ENCODE data around the gene GGCX. TPM values are rescaled to one million over a fixed set of nuclear protein-coding genes. Genes with fewer than 3 reads are reported as not detected.

The GGCX gene
- total and polyA plus RNA-seq, 2 of the 13 experiments (the other 11 are each of a cell fraction or from before 2014, with no cell fraction given): 72.5 to 103 TPM

GRCh38 chr2:85539361-85540132 lies 21.7 kb downstream of the GGCX start (continued):
- TF ChIP-seq, protein P1, sequence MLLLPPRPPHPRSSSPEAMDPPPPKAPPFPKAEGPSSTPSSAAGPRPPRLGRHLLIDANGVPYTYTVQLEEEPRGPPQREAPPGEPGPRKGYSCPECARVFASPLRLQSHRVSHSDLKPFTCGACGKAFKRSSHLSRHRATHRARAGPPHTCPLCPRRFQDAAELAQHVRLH (CRISPR knock-in tag; IDR thresholded peaks at IDR 0.05; ENCODE audit: borderline replicate concordance, low read depth): no peak; the same call in 1 of the 2 replicates
- TF ChIP-seq, protein P2, sequence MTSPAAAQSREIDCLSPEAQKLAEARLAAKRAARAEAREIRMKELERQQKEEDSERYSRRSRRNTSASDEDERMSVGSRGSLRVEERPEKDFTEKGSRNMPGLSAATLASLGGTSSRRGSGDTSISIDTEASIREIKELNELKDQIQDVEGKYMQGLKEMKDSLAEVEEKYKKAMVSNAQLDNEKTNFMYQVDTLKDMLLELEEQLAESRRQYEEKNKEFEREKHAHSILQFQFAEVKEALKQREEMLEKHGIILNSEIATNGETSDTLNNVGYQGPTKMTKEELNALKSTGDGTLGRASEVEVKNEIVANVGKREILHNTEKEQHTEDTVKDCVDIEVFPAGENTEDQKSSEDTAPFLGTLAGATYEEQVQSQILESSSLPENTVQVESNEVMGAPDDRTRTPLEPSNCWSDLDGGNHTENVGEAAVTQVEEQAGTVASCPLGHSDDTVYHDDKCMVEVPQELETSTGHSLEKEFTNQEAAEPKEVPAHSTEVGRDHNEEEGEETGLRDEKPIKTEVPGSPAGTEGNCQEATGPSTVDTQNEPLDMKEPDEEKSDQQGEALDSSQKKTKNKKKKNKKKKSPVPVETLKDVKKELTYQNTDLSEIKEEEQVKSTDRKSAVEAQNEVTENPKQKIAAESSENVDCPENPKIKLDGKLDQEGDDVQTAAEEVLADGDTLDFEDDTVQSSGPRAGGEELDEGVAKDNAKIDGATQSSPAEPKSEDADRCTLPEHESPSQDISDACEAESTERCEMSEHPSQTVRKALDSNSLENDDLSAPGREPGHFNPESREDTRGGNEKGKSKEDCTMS (CRISPR knock-in tag; conservative IDR thresholded peaks at IDR 0.05): no peak
- TF ChIP-seq ZNF674 (CRISPR knock-in tag; IDR thresholded peaks at IDR 0.05; ENCODE audit: low read depth) (no peak; the same call in 1 of the 2 replicates), BORCS8-MEF2B (CRISPR knock-in tag; IDR thresholded peaks at IDR 0.05) (no peak; the same call in 1 of the 2 replicates), ZNF670 (CRISPR knock-in tag; IDR thresholded peaks at IDR 0.05; ENCODE audit: borderline replicate concordance) (peak; percentile 73; the same call in 1 of the 2 replicates), KDM1A (CRISPR knock-in tag; IDR thresholded peaks at IDR 0.05) (no peak; the same call in 1 of the 2 replicates), MYC (CRISPR knock-in tag; IDR thresholded peaks at IDR 0.05; ENCODE audit: borderline replicate concordance) (peak; percentile 99), ZNF550 (CRISPR knock-in tag; IDR thresholded peaks at IDR 0.05; ENCODE audit: borderline replicate concordance) (no peak; the same call in 1 of the 2 replicates), ZNF883 (CRISPR knock-in tag; IDR thresholded peaks at IDR 0.05; ENCODE audit: not compliant biosample characterization) (peak; percentile 89), KLF15 (CRISPR knock-in tag; IDR thresholded peaks at IDR 0.05; ENCODE audit: borderline replicate concordance) (0 out of 2 replicates have a peak, but pooled peaks have one; percentile 64), ZNF546 (CRISPR knock-in tag; conservative IDR thresholded peaks at IDR 0.05) (peak; percentile 69; the same call in 1 of the 2 replicates), CAMTA2 (CRISPR knock-in tag; IDR thresholded peaks at IDR 0.05; ENCODE audit: borderline replicate concordance) (peak; percentile 85; the same call in 1 of the 2 replicates), CSRNP2 (CRISPR knock-in tag; conservative IDR thresholded peaks at IDR 0.05; ENCODE audit: low read depth) (no peak; the same call in none of the 2 replicates), ELF3 (CRISPR knock-in tag; IDR thresholded peaks at IDR 0.05) (no peak), PBX2 (CRISPR knock-in tag; IDR thresholded peaks at IDR 0.05) (no peak), RFXANK (CRISPR knock-in tag; IDR thresholded peaks at IDR 0.05) (no peak), ZNF274 (CRISPR knock-in tag; IDR thresholded peaks at IDR 0.05) (peak; percentile 89), GLI4 (CRISPR knock-in tag; IDR thresholded peaks at IDR 0.05; ENCODE audit: borderline replicate concordance) (no peak), KLF16 (CRISPR knock-in tag; IDR thresholded peaks at IDR 0.05) (peak in 1 of 2 experiments; percentile 68; a peak in 1 of 4 replicates), NFKB2 (CRISPR knock-in tag; IDR thresholded peaks at IDR 0.05; ENCODE audit: borderline replicate concordance) (peak; percentile 54), KDM3A (CRISPR knock-in tag; IDR thresholded peaks at IDR 0.05; ENCODE audit: low read depth) (peak; percentile 36; the same call in 1 of the 2 replicates)
- TF ChIP-seq, protein P3, sequence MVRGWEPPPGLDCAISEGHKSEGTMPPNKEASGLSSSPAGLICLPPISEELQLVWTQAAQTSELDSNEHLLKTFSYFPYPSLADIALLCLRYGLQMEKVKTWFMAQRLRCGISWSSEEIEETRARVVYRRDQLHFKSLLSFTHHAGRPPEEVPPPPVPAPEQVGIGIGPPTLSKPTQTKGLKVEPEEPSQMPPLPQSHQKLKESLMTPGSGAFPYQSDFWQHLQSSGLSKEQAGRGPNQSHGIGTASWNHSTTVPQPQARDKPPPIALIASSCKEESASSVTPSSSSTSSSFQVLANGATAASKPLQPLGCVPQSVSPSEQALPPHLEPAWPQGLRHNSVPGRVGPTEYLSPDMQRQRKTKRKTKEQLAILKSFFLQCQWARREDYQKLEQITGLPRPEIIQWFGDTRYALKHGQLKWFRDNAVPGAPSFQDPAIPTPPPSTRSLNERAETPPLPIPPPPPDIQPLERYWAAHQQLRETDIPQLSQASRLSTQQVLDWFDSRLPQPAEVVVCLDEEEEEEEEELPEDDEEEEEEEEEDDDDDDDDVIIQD (CRISPR knock-in tag; IDR thresholded peaks at IDR 0.05; ENCODE audit: low read depth): no peak

All from HepG2 (cell line).